Body of pancreas (tissue), 4 donors: Measurements from ENCODE around the gene CLASP1.

Experiments used
- POLR2A ChIP-seq, 3 donors: fragments of 450-650 bp; IDR thresholded peaks; one replicate each; pipeline ENCODE4 v1.6.1; 2016; ENCODE audit warnings: antibody characterized with exemption in 3 of 3, mild to moderate bottlenecking in 2 of 3
- TF ChIP-seq, protein P1 (sequence below), 7 experiments: fragments of 450-650 bp in 4 of 7; fragments of 200-600 bp in 3 of 7; sonication (generic) in 3 of 7; IDR thresholded peaks; one replicate each; pipeline ENCODE4 v1.5.1; 2016 to 2019; ENCODE audit warnings: antibody characterized with exemption in 7 of 7

DNA sequence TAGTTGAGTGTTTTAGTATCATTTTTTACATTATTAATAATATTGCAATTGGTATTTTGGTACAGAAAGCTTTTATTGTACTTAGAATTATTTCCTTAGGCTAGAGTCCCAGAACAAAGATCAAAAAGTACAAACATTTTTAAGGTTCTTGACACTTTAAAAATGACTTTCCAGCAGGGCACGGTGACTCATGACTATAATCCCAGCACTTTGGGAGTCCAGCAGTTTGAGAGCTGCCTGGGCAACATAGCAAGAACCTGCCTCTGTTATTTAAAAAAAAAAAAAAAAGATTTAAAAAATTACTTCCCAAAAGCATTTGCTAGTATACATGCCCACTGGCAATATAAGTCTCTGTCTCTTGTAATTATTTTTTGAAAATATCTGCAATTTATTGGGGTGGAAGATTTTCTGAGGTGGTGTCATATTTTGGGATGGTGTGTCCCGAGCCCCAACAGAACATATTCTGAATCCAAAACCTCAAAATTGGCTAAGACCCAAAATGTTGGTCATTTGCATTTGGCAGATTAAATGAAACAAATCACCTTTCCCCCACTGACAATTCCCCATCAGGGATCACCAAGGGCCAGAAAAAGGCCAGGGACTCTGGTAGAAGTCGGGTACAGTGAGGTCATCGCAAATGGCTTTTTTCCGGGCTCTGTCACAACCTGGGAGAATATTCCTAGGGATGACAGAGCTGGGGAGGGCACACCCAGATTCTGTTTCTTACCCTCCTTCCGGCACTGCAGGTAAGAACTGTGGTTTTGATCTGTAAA is 45.3 kb upstream of the CLASP1 start:
- TF ChIP-seq, protein P1, sequence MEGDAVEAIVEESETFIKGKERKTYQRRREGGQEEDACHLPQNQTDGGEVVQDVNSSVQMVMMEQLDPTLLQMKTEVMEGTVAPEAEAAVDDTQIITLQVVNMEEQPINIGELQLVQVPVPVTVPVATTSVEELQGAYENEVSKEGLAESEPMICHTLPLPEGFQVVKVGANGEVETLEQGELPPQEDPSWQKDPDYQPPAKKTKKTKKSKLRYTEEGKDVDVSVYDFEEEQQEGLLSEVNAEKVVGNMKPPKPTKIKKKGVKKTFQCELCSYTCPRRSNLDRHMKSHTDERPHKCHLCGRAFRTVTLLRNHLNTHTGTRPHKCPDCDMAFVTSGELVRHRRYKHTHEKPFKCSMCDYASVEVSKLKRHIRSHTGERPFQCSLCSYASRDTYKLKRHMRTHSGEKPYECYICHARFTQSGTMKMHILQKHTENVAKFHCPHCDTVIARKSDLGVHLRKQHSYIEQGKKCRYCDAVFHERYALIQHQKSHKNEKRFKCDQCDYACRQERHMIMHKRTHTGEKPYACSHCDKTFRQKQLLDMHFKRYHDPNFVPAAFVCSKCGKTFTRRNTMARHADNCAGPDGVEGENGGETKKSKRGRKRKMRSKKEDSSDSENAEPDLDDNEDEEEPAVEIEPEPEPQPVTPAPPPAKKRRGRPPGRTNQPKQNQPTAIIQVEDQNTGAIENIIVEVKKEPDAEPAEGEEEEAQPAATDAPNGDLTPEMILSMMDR (IDR thresholded peaks at IDR 0.05) = no peak
- no peak for TF ChIP-seq POLR2A (IDR thresholded peaks at IDR 0.05)
